GM18951 (cell line): Measurements from ENCODE around the gene ARFGEF2.
"Not testable (repeated sequence)": the region's sequence is repeated elsewhere in the genome, so short reads cannot be mapped to it uniquely, and the experiment has no call there.

Experiments used
- POLR2A ChIP-seq: IDR thresholded peaks from 4 replicates; pipeline ENCODE4 v1.6.1; 2011; ENCODE audit warnings: mild to moderate bottlenecking; ENCODE audit not compliant: insufficient read length, insufficient read depth; ENCODE audit errors: extremely low read depth
- in situ Hi-C: fragments of 300-500 bp; cut with MboI; formaldehyde crosslinking; loops from one replicate; pipeline ENCODE4 v1.12.0; 2022; ENCODE audit warnings: low sequenced_read_pairs, mixed read lengths, inconsistent platforms; ENCODE audit not compliant: unreplicated experiment

ARFGEF2 gene

GRCh38 chr20:48984575-48985219, 63.2 kb downstream of the ARFGEF2 start:
- in situ Hi-C loops, result no loop called here
- no peak for TF ChIP-seq POLR2A

DNA sequence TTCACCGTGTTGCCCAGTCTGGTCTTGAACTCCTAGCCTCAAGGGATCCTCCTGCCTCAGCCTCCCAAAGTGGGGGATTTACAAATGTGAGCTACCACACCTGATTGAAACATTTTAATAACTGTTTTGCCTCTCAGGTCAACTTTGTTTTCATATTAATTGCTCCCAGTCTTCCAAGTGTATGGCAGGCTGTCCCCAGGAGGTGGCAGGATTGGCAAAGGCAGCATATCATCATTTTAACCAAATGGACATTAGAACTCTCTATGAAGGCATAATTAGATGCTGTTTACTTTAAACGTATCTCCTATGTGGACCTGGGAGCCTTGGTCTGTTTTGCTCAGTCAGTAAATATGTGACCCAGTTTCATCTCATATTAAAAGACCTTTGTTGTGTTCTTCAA, 65.4 kb downstream of the ARFGEF2 start:
- in situ Hi-C loops, result no loop called here

DNA sequence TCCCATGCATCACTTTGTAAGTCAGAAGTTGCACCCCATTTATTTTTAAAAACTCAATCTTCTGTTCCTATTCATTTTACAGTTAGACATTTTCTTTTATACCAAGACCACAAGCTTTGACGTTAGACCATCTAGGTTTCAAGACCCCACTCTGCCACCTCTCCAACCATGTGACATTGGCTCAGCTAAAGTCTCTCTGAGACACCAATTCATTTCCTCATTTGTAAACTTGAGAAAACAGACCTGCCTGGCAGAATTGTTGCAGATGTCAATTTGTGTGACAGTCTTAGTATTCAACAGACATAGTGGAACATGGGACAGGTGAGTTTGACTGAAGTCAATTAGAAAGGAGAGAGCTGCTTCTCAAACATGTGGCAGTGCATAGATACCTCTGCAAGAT, 69.0 kb downstream of the ARFGEF2 start:
- no peak for TF ChIP-seq POLR2A
- in situ Hi-C loops, result no loop called here

More for the DNA sequence above, 65.4 kb downstream of the ARFGEF2 start:
- no peak for TF ChIP-seq POLR2A

DNA sequence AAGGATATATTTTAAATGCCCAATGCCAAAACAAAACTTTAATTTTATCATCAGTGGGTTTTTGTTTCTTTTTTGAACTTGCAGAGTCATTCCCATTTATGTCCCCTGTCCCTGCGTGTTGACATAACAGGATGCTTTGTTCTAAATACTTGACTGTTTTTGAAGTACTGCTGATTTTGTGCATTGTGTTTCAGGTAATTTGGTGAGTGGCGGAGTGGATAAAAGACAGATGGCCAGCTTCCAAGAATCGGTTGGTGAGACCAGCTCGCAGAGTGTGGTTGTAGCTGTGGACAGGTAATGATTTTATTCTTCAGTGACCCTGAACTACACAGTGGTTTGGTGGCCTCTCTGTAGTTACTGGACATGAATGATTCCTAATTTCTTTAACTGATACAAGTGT, 74.1 kb downstream of the ARFGEF2 start:
- TF ChIP-seq POLR2A, result no peak
- in situ Hi-C loops, result no loop called here

- no peak for TF ChIP-seq POLR2A
- in situ Hi-C loops, result no loop called here
These were observed 78.7 kb downstream of the ARFGEF2 start for GRCh38 chr20:48999890-49000870.

DNA sequence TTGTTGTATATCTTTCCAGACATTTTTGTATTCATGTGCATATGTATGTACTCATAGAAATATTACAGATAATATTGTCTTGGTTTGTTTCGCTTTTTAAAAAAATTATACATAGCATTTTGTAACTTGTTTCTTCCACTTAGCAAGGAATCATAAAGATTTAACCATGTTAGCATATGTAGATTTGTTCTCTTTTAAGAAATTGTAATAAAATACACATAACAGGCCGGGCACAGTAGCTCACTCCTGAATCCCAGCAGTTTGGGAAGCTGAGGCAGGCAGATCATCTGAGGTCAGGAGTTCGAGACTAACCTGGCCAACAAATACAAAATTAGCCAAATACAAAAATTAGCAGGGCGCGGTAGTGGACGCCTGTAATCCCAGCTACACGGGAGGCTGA, 80.2 kb downstream of the ARFGEF2 start:
- TF ChIP-seq POLR2A, result no peak
- in situ Hi-C loops, result no loop called here

- TF ChIP-seq POLR2A, result no peak
- in situ Hi-C loops, result no loop called here
These were observed 85.0 kb downstream of the ARFGEF2 start for GRCh38 chr20:49006446-49006980.

GRCh38 chr20:49009899-49010631, 88.6 kb downstream of the ARFGEF2 start:
- in situ Hi-C loops, result no loop called here
- TF ChIP-seq POLR2A, result no peak

GRCh38 chr20:49024220-49024619, 102.7 kb downstream of the ARFGEF2 start:
- in situ Hi-C loops, result no loop called here
- no peak for TF ChIP-seq POLR2A

- in situ Hi-C loops, result not testable (repeated sequence)
These were observed 106.7 kb downstream of the ARFGEF2 start for GRCh38 chr20:49028177-49028576.

DNA sequence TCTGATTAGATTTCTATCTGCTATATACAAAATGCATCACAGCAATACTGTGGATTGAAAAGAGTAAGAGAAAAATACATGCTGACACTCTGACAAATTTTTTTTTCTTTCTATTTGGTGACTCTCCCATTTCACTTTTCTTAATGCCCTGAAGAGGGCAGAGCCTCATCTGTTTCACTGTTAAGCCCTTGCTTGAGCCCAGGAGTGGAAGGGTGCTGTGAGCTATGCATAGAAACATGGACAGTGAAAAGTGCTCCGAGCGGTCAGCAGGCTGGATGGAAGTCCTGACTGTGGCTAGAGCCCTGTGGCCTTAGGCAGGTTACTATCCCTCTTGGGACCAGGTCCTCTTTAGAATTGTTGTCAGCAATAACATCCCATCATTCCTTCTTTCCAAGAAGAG, 107.2 kb downstream of the ARFGEF2 start:
- in situ Hi-C loops, result no loop called here
- TF ChIP-seq POLR2A, result no peak

- in situ Hi-C loops, result no loop called here
- TF ChIP-seq POLR2A, result no peak
These were observed 107.7 kb downstream of the ARFGEF2 start for GRCh38 chr20:49029203-49029602.

GRCh38 chr20:49030954-49031619, 109.6 kb downstream of the ARFGEF2 start:
- in situ Hi-C loops, result no loop called here
- TF ChIP-seq POLR2A, result no peak
